Tibial nerve (tissue), 4 donors: ENCODE data around the gene LIMD2. TPM values are rescaled to one million over a fixed set of nuclear protein-coding genes. Genes with fewer than 3 reads are reported as not detected.
A peak's percentile ranks its signal among the peaks of the same experiment; 100 is the strongest.

Experiments used
- DNase-seq, 2 donors: peaks; one replicate each; pipeline ENCODE4 v3.0.0-alpha.2; 2019; ENCODE audit warnings: low spot score in 2 of 2
- H3K27ac ChIP-seq, 4 donors: fragments of 200-600 bp; sonication (generic) in 3 of 4; one replicate each; pipeline ENCODE4 v1.5.1; 2017 to 2019; ENCODE audit warnings: mild to moderate bottlenecking in 1 of 4
- H3K27me3 ChIP-seq, 2 donors: fragments of 200-600 bp; sonication (generic) in 1 of 2; one replicate each; pipeline versions ENCODE4 v1.5.1 to v1.6.0; 2017 to 2019
- H3K36me3 ChIP-seq, 3 donors: fragments of 200-600 bp; sonication (generic); one replicate each; pipeline ENCODE4 v1.5.1; 2018 to 2019
- H3K4me1 ChIP-seq, 4 donors: fragments of 200-600 bp; sonication (generic) in 3 of 4; one replicate each; pipeline ENCODE4 v1.5.1; 2017 to 2019
- H3K4me3 ChIP-seq, 4 donors: fragments of 200-600 bp; sonication (generic) in 3 of 4; one replicate each; pipeline ENCODE4 v1.5.1; 2017 to 2019; ENCODE audit warnings: mild to moderate bottlenecking in 1 of 4, moderate library complexity in 1 of 4
- H3K9me3 ChIP-seq, 4 donors: fragments of 200-600 bp; sonication (generic) in 3 of 4; one replicate each; pipeline ENCODE4 v1.5.1; 2017 to 2019
- CTCF ChIP-seq, 5 experiments: fragments of 200-600 bp in 3 of 5; fragments of 450-650 bp in 2 of 5; sonication (generic) in 3 of 5; IDR thresholded peaks; one replicate each; pipeline ENCODE4 v1.5.1; 2016 to 2019; ENCODE audit warnings: antibody characterized with exemption in 5 of 5, mild to moderate bottlenecking in 3 of 5, moderate library complexity in 2 of 5
- EP300 ChIP-seq, 2 donors: sonication (generic); formaldehyde crosslinking; IDR thresholded peaks; one replicate each; pipeline ENCODE4 v1.6.1; 2017; ENCODE audit warnings: antibody characterized with exemption in 2 of 2, mild to moderate bottlenecking in 1 of 2
- POLR2A ChIP-seq, 2 donors: fragments of 450-650 bp; IDR thresholded peaks; one replicate each; pipeline ENCODE4 v1.6.1; 2017; ENCODE audit warnings: antibody characterized with exemption in 2 of 2, mild to moderate bottlenecking in 2 of 2, moderate library complexity in 2 of 2
- WGBS, 2 donors: methylation state at CpG; one replicate each; pipeline ENCODE4 v1.1.5; 2018; 5-methylcytosine and 5-hydroxymethylcytosine counted together
- total RNA-seq, 4 donors: library from RNA; depleted of rRNA; stranded (reverse); fragments of >200 nt; gene quantifications; one replicate each; pipeline ENCODE4 v1.1.0, GENCODE V29; 2016

The LIMD2 gene
- total RNA-seq, 4 donors from 2014 or later, result 7.5 to 40.2 (median 25.2) TPM

GRCh38 chr17:63714550-63715277 is 14.8 kb upstream of the LIMD2 start:
- DNase-seq, result no peak
- Histone ChIP-seq H3K27me3 (no peaks in the 10 kb centered on the region), H3K4me1 (peaks cover 0 to 16% (median 7%) of the 10 kb centered on the region in 4 donors), H3K27ac (no peak overlapping the region), H3K9me3 (no peaks in the 10 kb centered on the region), H3K4me3 (no peak overlapping the region), H3K36me3 (peaks cover 0 to 57% (median 0%) of the 10 kb centered on the region in 3 donors)
- TF ChIP-seq CTCF (IDR thresholded peaks at IDR 0.05) (no peak), POLR2A (IDR thresholded peaks at IDR 0.05) (no peak), EP300 (IDR thresholded peaks at IDR 0.05) (no peak)
- 70 to 75% methylated on average over 10 of the region's 10 CpGs for WGBS, 2 donors

DNA sequence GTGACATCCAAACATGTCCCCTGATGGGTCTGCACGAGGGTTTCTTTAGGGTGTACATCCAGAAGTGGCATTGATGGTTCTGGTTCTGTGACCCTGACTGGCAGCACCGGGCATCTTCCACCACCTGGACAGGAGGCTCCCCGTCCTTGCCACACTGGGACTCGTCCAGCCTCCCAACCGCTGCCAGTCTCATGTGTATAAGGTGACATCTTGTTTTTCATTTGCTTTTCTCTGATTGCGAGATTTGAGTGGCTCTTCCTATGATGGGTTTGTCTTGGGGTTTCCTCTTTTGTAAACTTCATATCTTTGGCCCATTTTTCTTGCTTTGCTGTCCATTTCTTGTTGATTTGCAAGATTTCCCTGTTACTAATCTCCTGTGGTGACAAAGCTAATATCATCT is 9.2 kb upstream of the LIMD2 start:
- no peak for DNase-seq
- TF ChIP-seq EP300 (IDR thresholded peaks at IDR 0.05), result no peak
- TF ChIP-seq POLR2A (IDR thresholded peaks at IDR 0.05), result no peak
- TF ChIP-seq CTCF (IDR thresholded peaks at IDR 0.05), result no peak
- Histone ChIP-seq H3K27me3 (no peaks in the 10 kb centered on the region), H3K4me3 (no peak overlapping the region), H3K36me3 (peaks cover 0 to 99% (median 2%) of the 10 kb centered on the region in 3 donors), H3K27ac (no peak overlapping the region), H3K9me3 (no peaks in the 10 kb centered on the region), H3K4me1 (no peaks in the 10 kb centered on the region)
- 94 to 96% methylated on average over 6 of the region's 6 CpGs for WGBS, 2 donors

- H3K4me3 ChIP-seq, result no peak overlapping the region
- WGBS, 2 donors, result 83 to 92% methylated on average over 11 of the region's 11 CpGs
- peaks cover 0 to 91% (median 2%) of the 10 kb centered on the region in 3 donors for H3K36me3 ChIP-seq
- no peaks in the 10 kb centered on the region for H3K27me3 ChIP-seq
- no peaks in the 10 kb centered on the region for H3K9me3 ChIP-seq
- DNase-seq, result no peak
- no peak for TF ChIP-seq POLR2A (IDR thresholded peaks at IDR 0.05)
- TF ChIP-seq EP300 (IDR thresholded peaks at IDR 0.05), result no peak
- TF ChIP-seq CTCF (IDR thresholded peaks at IDR 0.05), result no peak
- H3K4me1 ChIP-seq, result no peaks in the 10 kb centered on the region
- H3K27ac ChIP-seq, result no peak overlapping the region
These were observed 7.2 kb upstream of the LIMD2 start for GRCh38 chr17:63707151-63707550.

- TF ChIP-seq CTCF (IDR thresholded peaks at IDR 0.05) (no peak), POLR2A (IDR thresholded peaks at IDR 0.05) (no peak), EP300 (IDR thresholded peaks at IDR 0.05) (no peak)
- peaks cover 0 to 6% (median under 1%) of the 10 kb centered on the region in 4 donors for H3K4me1 ChIP-seq
- DNase-seq, result no peak
- no peaks in the 10 kb centered on the region for H3K9me3 ChIP-seq
- peak overlapping the region in 1 of 4 donors; percentile 34 for H3K27ac ChIP-seq
- no peaks in the 10 kb centered on the region for H3K27me3 ChIP-seq
- H3K36me3 ChIP-seq, result peaks cover 0 to 85% (median 2%) of the 10 kb centered on the region in 3 donors
- no peak overlapping the region for H3K4me3 ChIP-seq
- WGBS, 2 donors, result 76 to 87% methylated on average over 7 of the region's 7 CpGs
These were observed 6.6 kb upstream of the LIMD2 start for GRCh38 chr17:63706336-63707082.

GRCh38 chr17:63705657-63706056 is 5.7 kb upstream of the LIMD2 start:
- TF ChIP-seq CTCF (IDR thresholded peaks at IDR 0.05) (no peak), EP300 (IDR thresholded peaks at IDR 0.05) (no peak), POLR2A (IDR thresholded peaks at IDR 0.05) (no peak)
- Histone ChIP-seq H3K27me3 (no peaks in the 10 kb centered on the region), H3K27ac (no peak overlapping the region), H3K4me3 (no peak overlapping the region), H3K4me1 (peaks cover 0 to 15% (median 7%) of the 10 kb centered on the region in 4 donors), H3K9me3 (no peaks in the 10 kb centered on the region), H3K36me3 (peaks cover 0 to 76% (median 2%) of the 10 kb centered on the region in 3 donors)
- 66 to 70% methylated on average over 3 of the region's 3 CpGs for WGBS, 2 donors
- DNase-seq, result no peak
